NCI-H1930 (cell line): Measurements from ENCODE around the gene ZNF132.
A peak's percentile ranks its signal among the peaks of the same experiment; 100 is the strongest.
"Not testable (repeated sequence)": the region's sequence is repeated elsewhere in the genome, so short reads cannot be mapped to it uniquely, and the experiment has no call there.

Experiments
- DNase-seq, 2 experiments: peaks; one replicate each; lab custom pipeline; 2025; lab: John Stamatoyannopoulos, UW

The ZNF132 gene

DNA sequence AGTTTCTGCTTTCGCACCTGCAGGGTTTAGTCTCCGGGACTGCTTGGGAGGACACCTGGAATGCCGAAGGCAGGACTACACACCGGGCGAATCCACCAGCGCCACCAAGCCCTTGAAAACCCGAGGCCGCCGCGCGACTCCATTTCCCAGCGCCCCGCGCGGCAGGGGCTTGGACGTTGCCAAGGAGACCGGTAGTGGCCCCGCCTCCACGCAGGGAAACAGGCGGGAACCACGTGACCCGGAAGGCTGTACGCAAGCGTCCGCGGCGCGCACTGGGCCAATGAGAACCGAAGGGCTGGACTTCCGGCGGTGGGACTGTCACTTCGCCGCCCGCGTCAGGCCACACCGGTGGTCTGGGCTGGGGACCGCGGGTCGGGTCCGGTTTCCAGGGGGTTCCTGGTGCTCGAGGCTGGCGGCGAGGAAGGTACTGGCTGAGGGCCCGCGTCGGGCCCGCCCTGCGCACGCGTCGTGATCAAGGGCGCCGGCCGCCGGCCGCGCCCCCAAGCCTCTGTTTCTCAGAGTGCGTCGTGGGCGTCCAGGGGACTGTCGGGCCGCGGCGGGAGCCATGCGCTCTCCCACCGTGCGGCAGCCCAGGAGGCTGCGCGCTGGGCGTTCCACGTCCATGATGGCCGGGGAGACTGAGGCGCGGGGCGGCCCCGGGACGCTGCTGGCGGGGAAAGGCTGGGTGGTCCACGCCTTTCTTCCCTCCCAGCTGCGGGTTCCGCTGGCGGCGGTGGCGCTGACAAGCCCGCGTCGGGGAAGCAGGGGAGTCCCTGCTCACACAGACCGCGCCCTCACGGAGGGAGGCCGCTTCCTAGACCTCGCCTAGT, 27.0 kb upstream of the ZNF132 start, which contains the start of gene ZNF324:
Gene ZNF324 (plus strand): TSS at position 321 of the 830 bp plus-strand sequence. CDS start 2,106 bp downstream, outside the sequence.
- DNase-seq: peak; percentile 98 to 99

DNA sequence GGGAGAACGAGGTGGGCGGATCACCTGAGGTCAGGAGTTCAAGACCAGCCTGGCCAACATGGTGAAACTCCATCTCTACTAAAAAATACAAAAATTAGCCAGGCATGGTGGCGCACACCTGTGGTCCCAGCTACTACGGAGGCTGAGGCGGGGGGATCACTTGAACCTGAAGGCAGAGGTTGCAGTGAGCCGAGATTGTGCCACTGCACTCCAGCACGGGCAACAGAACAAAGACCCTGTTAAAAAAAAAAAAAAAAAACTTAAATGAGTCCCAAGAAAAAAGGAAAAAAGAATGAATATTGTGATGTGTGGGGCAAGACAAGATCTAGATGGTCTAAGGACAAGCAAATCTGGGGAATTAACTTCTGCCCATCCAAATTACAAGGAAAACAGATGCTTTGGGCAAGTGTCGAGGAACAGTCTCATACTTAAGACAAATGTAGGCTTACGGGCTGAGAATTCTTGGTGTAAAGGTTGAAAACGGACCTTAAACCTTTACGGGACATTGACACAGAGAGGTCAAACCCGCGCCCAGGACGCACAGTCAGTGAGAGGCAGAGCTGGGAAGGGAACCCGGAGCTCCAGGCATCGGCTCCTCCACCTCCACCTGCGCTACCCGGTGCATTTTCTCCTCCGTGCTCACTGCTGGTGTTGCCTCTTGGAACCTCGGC, 26.3 kb upstream of the ZNF132 start:
- DNase-seq: no peak

DNA sequence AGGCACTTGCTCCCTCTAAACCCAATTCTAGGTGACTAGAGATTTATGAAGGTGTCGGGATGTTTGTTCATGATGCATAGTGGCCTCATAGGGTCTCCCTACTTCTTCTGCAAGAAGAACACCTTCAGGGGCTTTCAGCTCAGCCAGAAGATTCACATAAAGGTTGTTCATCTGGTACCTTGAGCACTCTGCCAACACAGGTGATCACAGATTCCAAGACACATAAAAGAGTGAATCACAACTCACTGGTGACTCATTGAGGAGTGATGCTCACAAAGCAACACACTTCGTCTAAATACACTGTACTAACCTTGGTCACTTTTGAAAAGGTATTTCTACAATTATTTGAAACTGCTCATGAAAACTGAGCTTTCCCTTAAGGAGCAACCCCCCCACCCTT, 20.1 kb upstream of the ZNF132 start:
- no peak for DNase-seq

DNA sequence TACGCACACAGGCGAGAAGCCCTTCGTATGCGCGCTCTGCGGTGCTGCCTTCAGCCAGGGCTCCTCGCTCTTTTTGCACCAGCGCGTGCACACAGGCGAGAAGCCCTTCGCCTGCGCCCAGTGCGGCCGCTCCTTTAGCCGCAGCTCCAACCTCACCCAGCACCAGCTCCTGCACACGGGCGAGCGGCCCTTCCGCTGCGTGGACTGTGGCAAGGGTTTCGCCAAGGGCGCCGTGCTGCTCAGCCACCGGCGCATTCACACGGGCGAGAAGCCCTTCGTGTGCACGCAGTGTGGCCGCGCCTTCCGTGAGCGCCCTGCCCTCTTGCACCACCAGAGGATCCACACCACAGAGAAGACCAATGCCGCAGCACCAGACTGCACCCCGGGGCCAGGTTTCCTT, 16.2 kb upstream of the ZNF132 start:
- no peak for DNase-seq

DNA sequence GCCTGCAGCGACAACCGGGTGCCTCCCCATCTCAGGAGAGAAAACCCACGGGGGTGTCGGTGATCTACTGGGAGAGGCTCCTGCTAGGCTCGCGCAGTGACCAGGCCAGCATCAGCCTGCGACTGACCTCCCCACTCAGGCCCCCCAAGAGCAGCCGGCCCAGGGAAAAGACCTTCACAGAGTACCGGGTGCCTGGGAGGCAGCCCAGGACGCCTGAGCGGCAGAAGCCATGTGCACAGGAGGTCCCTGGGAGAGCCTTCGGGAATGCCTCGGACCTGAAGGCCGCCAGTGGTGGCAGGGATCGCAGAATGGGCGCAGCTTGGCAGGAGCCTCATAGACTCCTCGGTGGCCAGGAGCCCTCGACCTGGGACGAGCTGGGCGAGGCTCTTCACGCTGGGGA, 15.4 kb upstream of the ZNF132 start:
- no peak for DNase-seq

DNA sequence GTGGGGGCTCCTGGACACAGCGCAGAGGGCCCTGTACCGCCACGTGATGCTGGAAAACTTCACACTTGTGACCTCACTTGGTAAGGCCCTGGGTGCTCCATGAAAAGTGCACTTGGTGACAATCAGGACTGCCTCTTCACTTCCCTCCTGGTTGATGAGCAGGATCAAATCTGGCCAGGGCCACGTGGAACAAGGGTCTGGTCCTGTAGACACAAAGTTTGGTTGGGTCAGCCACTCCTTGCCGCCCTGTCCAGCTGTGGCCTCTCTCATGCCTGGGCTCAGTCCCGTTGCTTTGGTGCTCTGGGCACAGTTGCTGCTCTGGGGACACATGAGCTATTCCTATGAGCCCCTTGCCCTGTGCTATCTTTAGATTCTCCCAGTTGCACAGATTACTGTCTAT, 13.8 kb upstream of the ZNF132 start:
- DNase-seq: no peak

DNA sequence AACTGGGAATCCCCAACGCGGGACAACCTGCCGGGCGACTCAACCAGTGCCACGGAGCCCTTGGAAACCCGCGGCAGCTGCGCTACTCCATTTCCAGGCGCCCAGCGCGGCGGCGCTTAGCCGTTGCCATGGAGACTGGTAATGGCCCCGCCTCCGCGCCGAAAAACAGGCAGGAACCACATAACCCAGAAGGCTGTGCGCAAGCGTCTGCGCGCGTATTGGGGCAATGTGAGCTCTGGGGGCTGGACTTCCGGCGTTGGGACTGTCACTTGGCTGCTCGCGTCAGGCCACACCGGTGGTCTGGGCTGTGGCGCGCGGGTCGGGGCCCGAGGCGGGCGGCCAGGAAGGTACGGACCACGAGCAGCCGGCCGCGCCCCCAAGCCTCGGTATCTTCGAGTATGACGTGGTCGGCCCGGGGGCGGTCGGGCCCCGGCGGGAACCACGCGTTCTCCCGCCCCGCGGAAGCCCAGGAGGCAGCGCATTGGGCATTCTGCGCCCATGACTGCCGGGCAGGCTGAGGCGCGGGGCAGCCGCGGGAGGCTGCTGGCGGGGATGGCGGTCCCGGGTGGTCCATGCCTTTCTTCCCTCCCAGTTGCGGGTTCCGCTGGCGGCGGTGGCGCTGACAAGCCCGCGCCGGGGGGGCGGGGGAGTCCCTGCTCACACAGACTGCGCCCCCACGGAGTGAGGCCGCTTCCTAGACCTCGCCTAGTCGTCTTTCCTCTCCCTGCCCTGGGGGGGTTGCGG, 11.6 kb upstream of the ZNF132 start, which contains the start of gene ZNF324B:
Gene ZNF324B (plus strand): TSS at position 265 of the 744 bp plus-strand sequence. CDS start 2,080 bp downstream, outside the sequence.
- peak; percentile 97 to 99 for DNase-seq

DNA sequence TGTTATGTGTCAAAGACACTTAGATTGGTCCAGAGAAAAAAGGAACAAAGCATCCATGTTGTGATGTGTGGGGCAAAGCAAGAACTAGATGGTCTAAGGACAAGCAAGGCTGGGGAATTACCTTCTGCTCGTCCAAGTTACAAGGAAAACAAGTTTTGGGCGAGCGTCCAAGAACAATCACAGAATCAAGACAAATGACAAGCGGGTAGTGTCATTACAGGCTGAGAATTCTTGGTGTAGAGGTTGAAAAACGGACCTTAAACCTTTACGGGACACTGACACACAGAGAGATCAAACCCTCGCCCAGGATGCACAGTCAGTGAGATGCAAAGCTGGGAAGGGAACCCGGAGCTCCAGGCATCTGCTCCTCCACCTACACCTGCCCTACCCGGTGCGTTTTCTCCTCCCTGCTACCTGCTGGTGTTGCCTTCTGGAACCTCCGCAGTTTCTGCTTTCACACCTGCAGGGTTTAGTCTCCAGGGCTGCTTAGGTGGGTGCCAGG, 11.0 kb upstream of the ZNF132 start:
- DNase-seq: peak in 1 of 2 experiments; percentile 54

DNA sequence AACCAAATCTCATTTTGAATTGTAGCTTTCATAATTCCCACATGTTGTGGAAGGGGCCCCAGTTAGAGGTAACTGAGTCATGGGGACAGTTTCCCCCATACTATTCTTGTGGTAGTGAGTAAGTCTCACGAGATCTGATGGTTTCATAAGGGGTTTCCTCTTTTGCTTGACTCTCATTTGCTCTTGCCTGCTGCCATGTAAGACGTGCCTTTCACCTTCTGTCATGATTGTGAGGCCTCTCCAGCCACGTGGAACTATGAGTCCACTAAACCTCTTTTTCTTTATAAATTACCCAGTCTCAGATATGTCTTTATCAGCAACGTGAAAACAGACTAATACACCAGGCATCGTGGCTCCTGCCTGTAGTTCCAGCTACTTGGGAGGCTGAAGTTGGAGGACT, 10.0 kb upstream of the ZNF132 start:
- not testable (repeated sequence) for DNase-seq

DNA sequence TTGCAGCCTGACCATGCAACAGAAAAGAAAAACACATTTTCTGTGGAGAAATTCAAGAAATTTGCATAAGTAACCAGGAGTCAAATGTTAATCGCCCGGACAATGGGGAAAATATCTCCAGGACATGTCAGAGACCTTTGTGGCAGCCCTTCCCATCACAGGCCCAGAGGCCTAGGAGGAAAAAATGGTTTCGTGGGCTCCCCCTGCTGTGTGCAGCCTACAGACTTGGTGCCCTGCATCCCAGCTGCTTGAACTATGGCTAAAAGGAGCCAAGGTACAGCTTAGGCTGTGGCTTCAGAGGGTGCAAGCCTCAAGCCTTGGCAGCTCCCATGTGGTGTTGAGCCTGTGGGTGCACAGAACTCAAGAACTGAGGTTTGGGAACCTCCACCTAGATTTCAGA, 8.9 kb upstream of the ZNF132 start:
- not testable (repeated sequence) for DNase-seq

DNA sequence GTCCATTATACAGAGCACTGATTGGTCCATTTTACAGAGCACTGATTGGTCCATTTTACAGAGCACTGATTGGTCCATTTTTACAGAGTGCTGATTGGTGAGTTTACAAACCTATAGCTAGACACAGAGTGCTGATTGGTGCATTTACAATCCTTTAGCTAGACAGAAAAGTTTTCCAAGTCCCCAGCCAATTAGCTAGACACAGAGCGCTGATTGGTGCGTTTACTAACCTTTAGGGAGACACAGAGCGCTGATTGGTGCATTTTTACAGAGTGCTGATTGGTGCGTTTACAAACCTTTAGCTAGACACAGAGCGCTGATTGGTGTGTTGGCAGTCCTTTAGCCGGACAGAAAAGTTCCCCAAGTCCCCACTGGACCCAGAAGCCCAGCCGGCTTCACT, 3.0 kb upstream of the ZNF132 start:
- not testable (repeated sequence) for DNase-seq

DNA sequence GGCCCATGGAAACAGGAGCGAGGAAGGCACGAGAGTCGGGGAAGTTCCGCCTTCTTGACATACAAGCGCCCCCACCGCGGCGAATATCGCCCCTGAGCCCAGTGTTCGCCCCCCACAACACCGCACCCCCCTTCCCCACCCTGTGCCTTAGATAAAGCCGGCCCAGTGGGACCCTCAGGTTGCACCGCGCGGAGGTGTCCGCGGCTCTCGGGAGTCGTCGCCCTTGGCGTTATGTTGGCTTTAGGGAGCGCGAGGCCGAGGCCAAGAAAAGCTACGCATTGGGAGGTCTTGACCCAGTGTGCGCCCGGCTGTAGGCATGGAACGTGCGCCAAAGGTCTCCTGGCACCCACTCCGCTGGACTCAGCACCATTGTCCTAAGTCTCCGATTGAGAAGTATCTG, 603 bp upstream of the ZNF132 start:
- DNase-seq: no peak

DNA sequence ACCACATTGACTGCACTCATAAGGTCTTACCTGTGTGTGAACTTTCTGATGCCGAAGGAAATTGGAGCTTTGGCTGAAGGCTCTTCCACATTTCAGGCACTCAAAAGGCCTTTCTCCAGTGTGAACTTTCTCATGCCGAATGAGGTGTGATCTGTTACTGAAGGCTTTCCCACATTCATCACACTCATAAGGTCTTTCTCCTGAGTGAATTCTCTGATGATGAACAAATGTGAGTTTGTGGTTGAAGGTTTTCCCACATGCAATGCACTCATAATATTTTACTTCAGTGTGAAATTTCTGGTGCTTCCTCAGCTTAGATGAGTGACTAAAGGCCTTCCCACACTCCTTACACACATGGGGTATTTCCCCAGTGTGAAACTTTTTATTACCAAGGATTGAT, 5.7 kb downstream of the ZNF132 start:
- DNase-seq: no peak

DNA sequence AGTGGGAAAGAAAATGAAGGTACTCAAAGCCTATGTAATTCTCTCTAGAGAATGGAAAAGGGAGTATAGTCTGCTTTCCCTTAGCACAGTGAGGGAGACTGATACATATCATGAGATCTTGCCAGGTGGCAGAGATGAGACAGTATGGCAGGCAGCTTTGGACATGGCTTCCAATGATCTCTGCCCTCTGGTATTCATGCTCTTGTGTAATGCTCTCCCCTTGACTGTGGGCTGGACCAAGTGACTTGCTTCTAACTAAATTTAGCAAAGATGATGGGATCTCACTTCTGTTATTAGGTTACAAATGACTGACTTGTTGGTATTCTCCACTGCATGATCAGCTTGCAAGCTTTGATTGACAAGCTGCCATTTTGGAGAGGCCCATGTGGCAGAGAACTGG, 10.2 kb downstream of the ZNF132 start:
- DNase-seq: no peak

DNA sequence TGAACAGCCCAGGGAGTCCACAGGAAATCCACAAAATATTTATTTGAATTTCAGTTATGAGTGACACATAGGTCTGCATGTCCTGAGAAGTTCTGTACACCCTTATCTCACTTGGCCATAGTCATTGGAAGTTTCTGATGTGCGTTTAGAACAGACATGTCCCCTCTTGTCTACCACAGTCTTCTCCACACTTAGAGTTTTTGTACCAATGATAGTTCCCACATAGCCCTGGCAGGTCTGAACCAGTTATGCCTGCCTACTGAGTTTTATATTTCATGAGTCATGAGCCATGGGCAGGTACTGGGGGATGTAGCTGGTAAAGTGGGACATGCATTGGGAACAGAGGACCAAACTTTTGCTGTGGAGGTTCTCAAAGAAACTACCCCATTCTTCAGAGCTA, 11.3 kb downstream of the ZNF132 start:
- DNase-seq: no peak

DNA sequence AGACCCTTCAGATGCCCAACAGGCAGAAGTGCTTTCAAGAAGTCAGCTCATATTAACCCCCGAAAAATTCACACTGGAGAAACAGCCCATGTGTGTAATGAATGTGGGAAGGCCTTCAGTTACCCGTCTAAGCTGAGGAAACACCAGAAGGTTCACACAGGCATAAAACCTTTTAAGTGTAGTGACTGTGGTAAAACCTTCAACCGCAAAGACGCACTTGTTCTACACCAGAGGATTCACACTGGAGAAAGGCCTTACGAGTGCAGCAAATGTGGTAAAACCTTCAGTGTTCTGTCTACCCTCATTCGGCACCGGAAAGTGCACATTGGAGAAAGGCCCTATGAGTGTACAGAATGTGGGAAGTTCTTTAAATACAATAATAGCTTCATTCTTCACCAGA, 22.9 kb downstream of the ZNF132 start:
- DNase-seq: no peak

DNA sequence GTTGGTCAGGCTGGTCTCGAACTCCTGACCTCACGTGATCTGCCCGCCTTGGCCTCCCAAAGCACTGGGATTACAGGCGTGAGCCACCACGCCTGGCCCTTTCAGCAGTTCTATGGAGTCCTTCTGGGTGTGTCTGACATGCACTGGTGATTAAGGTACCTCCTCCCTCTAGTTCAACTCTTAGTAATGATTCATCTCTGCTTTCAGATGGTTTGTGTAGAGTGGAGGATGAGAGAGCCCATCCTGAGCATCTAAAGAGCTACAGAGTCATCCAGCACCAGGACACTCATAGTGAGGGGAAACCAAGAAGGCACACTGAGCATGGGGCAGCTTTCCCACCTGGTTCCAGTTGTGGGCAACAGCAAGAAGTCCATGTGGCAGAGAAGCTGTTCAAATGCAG, 23.3 kb downstream of the ZNF132 start:
- DNase-seq: no peak

DNA sequence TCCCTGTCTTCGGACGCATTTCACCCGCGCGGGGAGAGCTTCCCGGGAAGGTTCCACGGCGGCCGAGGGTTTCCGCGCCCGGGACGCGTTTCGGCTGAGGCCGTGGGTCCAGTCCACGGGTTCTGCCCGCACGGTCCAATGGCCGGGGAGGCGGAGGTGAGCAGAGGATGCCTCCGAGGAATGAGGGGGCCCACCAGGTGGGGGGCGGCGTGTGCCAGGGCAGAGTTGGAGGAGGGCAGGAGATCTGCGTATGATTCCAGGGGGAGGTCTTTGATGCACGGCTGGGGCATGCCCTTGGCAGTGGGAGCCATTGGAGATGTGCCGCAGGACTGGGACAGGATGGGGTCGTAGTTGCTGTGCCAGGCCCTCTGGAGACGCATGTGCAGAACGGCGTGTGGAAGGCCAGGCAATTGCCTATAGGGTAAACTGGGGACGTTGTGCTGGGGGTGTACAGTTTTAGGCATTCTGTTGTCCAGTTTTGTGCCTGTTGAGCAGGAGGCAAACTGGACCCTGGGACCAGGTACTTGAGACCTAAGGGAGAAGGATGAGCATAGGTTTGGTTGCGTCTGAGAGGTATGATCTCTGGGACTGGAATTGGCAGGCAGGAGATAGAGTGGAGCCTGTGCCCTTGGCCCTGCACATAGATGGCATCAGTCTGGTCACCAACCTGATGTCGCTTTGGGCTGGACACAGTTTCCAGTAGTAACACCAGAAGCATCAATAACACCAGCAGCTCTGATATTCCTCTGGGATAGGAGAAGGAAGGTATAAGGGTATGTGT, 30.8 kb downstream of the ZNF132 start:
- DNase-seq: peak; percentile 27 to 47

DNA sequence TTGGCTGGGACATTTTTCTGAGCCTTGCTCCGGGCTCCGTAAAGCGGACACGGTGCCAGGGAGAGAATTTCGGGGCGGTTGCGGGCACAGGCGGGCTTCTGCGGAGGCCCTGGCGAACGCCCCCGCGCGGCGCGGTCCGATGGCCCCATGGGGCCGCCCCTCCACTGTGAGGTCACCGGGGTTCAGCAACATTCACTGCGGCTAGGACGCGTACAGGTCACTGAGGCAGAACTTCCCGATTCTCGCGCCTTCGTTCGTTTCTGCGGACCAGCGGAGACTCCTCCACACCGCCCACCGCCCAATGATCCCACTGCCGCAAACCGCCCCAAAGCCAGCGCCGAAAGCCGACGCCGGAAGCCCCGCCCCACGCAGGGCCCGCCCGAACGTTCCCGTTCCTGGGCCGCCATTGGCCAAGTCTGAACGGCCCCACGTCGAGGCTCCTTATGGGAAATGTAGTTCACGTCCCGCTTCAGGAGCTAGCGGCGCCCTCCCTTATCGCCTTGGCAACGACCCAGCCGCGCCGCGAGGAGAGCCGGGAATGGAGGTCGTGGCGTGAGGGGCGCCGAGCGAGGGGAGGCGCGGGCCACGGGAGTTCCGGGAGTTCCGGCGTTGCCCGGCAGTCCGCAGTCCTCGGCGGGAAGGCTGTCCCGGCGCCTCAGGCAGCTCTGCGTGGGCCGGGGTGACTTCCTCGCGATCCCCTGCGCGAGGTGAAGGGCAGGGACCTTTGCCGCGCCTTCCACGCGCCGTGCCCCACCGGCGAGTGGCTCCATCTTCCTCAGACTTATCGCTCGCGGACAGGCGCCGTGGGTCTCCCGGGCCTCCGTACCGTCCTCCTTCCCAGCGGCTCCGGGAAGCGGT, 31.6 kb downstream of the ZNF132 start, which contains the start of gene ZNF584:
Gene ZNF584 (plus strand): TSS at position 498 of the 858 bp plus-strand sequence. CDS start 499 bp downstream, outside the sequence.
- peak; percentile 98 to 99 for DNase-seq

DNA sequence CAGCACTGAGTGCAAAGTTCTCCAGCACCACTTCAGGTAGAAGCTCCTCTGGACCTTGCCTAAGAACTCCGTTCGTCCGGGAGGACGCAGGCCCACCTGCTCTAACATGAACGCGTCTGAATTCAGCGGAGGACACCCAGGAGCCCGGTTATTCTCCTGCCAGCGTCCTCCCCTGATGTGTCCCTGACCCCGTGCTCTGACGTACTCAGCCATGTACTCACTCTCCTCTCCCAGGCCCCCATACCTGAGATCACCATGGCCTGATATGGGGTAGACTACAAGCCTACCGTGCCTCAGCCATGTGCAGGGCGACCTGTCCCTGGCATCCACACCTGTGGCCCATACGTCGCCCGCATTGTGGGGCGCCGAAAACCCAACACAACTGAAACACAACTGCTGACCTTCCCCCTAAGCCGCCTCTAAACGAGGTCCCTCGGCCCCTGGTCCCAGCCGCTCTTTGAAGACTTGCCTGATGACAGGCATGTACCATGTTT, 32.2 kb downstream of the ZNF132 start:
- no peak for DNase-seq
